Measurements from ENCODE around the gene SLC25A41.
"Not testable (repeated sequence)": the region's sequence is repeated elsewhere in the genome, so short reads cannot be mapped to it uniquely, and the experiment has no call there.

Gene SLC25A41

GRCh38 chr19:6429419-6430221 is 3.9 kb downstream of the SLC25A41 start:
- H3K4me3 ChIP-seq = no peak overlapping the region
- H3K36me3 ChIP-seq (replicated peaks) = no peaks in the 10 kb centered on the region; the same call in 1 of the 2 replicates
- in situ Hi-C loops (cut with MboI; ENCODE audit: low sequenced_read_pairs) = no loop called here
- H3K27me3 ChIP-seq (ENCODE audit: low read depth) = no peaks in the 10 kb centered on the region
- no peak for DNase-seq (ENCODE audit: low spot score in 2 of 2)
- H3K4me1 ChIP-seq = peaks cover 5% of the 10 kb centered on the region
- peaks cover 3% of the 10 kb centered on the region; the same call in 1 of the 2 replicates for H3K9me3 ChIP-seq

GRCh38 chr19:6428692-6429418 is 4.7 kb downstream of the SLC25A41 start:
- H3K9me3 ChIP-seq; DNase-seq (ENCODE audit: low spot score in 2 of 2); H3K36me3 ChIP-seq (replicated peaks); H3K4me1 ChIP-seq; H3K27me3 ChIP-seq (ENCODE audit: low read depth); in situ Hi-C loops (cut with MboI; ENCODE audit: low sequenced_read_pairs); H3K4me3 ChIP-seq: not testable (repeated sequence)

- Histone ChIP-seq H3K4me3 (no peak overlapping the region), H3K36me3 (replicated peaks) (peaks cover 14% of the 10 kb centered on the region), H3K27me3 (ENCODE audit: low read depth) (no peaks in the 10 kb centered on the region), H3K9me3 (peaks cover 3% of the 10 kb centered on the region; the same call in 1 of the 2 replicates), H3K4me1 (peaks cover 11% of the 10 kb centered on the region)
- in situ Hi-C loops (cut with MboI; ENCODE audit: low sequenced_read_pairs) = no loop called here
- DNase-seq (ENCODE audit: low spot score in 2 of 2) = no peak
Observed at GRCh38 chr19:6427131-6427530, 6.4 kb downstream of the SLC25A41 start.

- in situ Hi-C loops (cut with MboI; ENCODE audit: low sequenced_read_pairs) = no loop called here
- peaks cover 25% of the 10 kb centered on the region for H3K36me3 ChIP-seq (replicated peaks)
- peaks cover 11% of the 10 kb centered on the region for H3K4me1 ChIP-seq
- peak overlapping the region; percentile 11; the same call in 1 of the 2 replicates for H3K4me3 ChIP-seq
- peak in 1 of 2 experiments; percentile 29 for DNase-seq (ENCODE audit: low spot score in 2 of 2)
- peaks cover 3% of the 10 kb centered on the region; the same call in 1 of the 2 replicates for H3K9me3 ChIP-seq
- no peaks in the 10 kb centered on the region for H3K27me3 ChIP-seq (ENCODE audit: low read depth)
Observed at GRCh38 chr19:6425732-6426620, 7.6 kb downstream of the SLC25A41 start.

- Histone ChIP-seq H3K4me3 (peak overlapping the region; percentile 88), H3K27me3 (ENCODE audit: low read depth) (no peaks in the 10 kb centered on the region), H3K9me3 (peaks cover 3% of the 10 kb centered on the region; the same call in 1 of the 2 replicates), H3K4me1 (peaks cover 11% of the 10 kb centered on the region), H3K36me3 (replicated peaks) (peaks cover 34% of the 10 kb centered on the region)
- in situ Hi-C loops (cut with MboI; ENCODE audit: low sequenced_read_pairs) = no loop called here
- peak; percentile 99 to 100 for DNase-seq (ENCODE audit: low spot score in 2 of 2)
Observed at GRCh38 chr19:6424939-6425731, 8.4 kb downstream of the SLC25A41 start.

GRCh38 chr19:6424195-6424938 is 9.2 kb downstream of the SLC25A41 start, which contains the start of gene KHSRP:
KHSRP (minus strand) TSS chr19:6424811; CDS start chr19:6424701, 110 bp downstream.
- in situ Hi-C loops (cut with MboI; ENCODE audit: low sequenced_read_pairs) = no loop called here
- peak in 1 of 2 experiments; percentile 52 for DNase-seq (ENCODE audit: low spot score in 2 of 2)

GRCh38 chr19:6423499-6424194 is 9.9 kb downstream of the SLC25A41 start:
- peaks cover 49% of the 10 kb centered on the region for H3K36me3 ChIP-seq (replicated peaks)
- peaks cover 11% of the 10 kb centered on the region for H3K4me1 ChIP-seq
- peak overlapping the region; percentile 88 for H3K4me3 ChIP-seq
- H3K9me3 ChIP-seq = peaks cover 3% of the 10 kb centered on the region; the same call in 1 of the 2 replicates
- in situ Hi-C loops (cut with MboI; ENCODE audit: low sequenced_read_pairs) = no loop called here
- H3K27me3 ChIP-seq (ENCODE audit: low read depth) = no peaks in the 10 kb centered on the region
- peak; percentile 55 to 84 for DNase-seq (ENCODE audit: low spot score in 2 of 2)

More at GRCh38 chr19:6424195-6424938, 9.2 kb downstream of the SLC25A41 start, which contains the start of gene KHSRP:
- Histone ChIP-seq H3K36me3 (replicated peaks) (peaks cover 42% of the 10 kb centered on the region), H3K9me3 (peaks cover 3% of the 10 kb centered on the region; the same call in 1 of the 2 replicates), H3K27me3 (ENCODE audit: low read depth) (no peaks in the 10 kb centered on the region), H3K4me3 (peak within 1 kb of the TSS; percentile 88), H3K4me1 (peaks cover 11% of the 10 kb centered on the region)

GRCh38 chr19:6421075-6422014 is 12.2 kb downstream of the SLC25A41 start:
- Histone ChIP-seq H3K36me3 (replicated peaks) (peaks cover 72% of the 10 kb centered on the region), H3K4me3 (no peak overlapping the region)

GRCh38 chr19:6418562-6418932 is 15.0 kb downstream of the SLC25A41 start:
- Histone ChIP-seq H3K4me1 (peaks cover 6% of the 10 kb centered on the region; the same call in 1 of the 2 replicates), H3K4me3 (no peak overlapping the region), H3K36me3 (replicated peaks) (peaks cover 90% of the 10 kb centered on the region), H3K9me3 (no peaks in the 10 kb centered on the region), H3K27me3 (ENCODE audit: low read depth) (no peaks in the 10 kb centered on the region)
- in situ Hi-C loops (cut with MboI; ENCODE audit: low sequenced_read_pairs) = no loop called here
- no peak for DNase-seq (ENCODE audit: low spot score in 2 of 2)

More at GRCh38 chr19:6421075-6422014, 12.2 kb downstream of the SLC25A41 start:
- in situ Hi-C loops (cut with MboI; ENCODE audit: low sequenced_read_pairs) = no loop called here
- H3K27me3 ChIP-seq (ENCODE audit: low read depth) = no peaks in the 10 kb centered on the region
- H3K9me3 ChIP-seq = peaks cover 3% of the 10 kb centered on the region; the same call in 1 of the 2 replicates
- peaks cover 11% of the 10 kb centered on the region for H3K4me1 ChIP-seq
- no peak for DNase-seq (ENCODE audit: low spot score in 2 of 2)

GRCh38 chr19:6417713-6418561 is 15.6 kb downstream of the SLC25A41 start:
- no peak for DNase-seq (ENCODE audit: low spot score in 2 of 2)
- peaks cover under 1% of the 10 kb centered on the region; the same call in 1 of the 2 replicates for H3K4me1 ChIP-seq
- H3K4me3 ChIP-seq = no peak overlapping the region
- H3K9me3 ChIP-seq = no peaks in the 10 kb centered on the region
- peaks cover 88% of the 10 kb centered on the region for H3K36me3 ChIP-seq (replicated peaks)
- in situ Hi-C loops (cut with MboI; ENCODE audit: low sequenced_read_pairs) = no loop called here
- no peaks in the 10 kb centered on the region for H3K27me3 ChIP-seq (ENCODE audit: low read depth)

Data from HAP-1 (cell line).